Neuronal stem cell (in vitro differentiated cells): ENCODE measurements around the gene TNNI2.
"Not testable (repeated sequence)": the region's sequence is repeated elsewhere in the genome, so short reads cannot be mapped to it uniquely, and the experiment has no call there.

ENCODE experiments used
- DNase-seq: peaks from one replicate; pipeline ENCODE4 v3.0.0-alpha.2; 2013; ENCODE audit warnings: low spot score
- H2AFZ ChIP-seq: one replicate; pipeline ENCODE4 v1.6.1; 2013; ENCODE audit warnings: mild to moderate bottlenecking, low read length, inconsistent platforms
- H2AK5ac ChIP-seq: 2 replicates; pipeline ENCODE4 v1.6.1; 2013; ENCODE audit warnings: low read depth, mild to moderate bottlenecking, inconsistent platforms, low read length, moderate library complexity, mixed read lengths
- H2BK120ac ChIP-seq: 2 replicates; pipeline ENCODE4 v1.6.1; 2013; ENCODE audit warnings: low read depth, mild to moderate bottlenecking, inconsistent platforms, low read length, moderate library complexity, mixed read lengths
- H2BK12ac ChIP-seq: one replicate; pipeline ENCODE4 v1.6.1; 2013; ENCODE audit warnings: low read length, inconsistent platforms
- H2BK15ac ChIP-seq: 2 replicates; pipeline ENCODE4 v1.6.1; 2013; ENCODE audit warnings: mild to moderate bottlenecking, low read length, inconsistent platforms, mixed read lengths
- H2BK5ac ChIP-seq: one replicate; pipeline ENCODE4 v1.6.1; 2013; ENCODE audit warnings: inconsistent platforms, mild to moderate bottlenecking, low read length, moderate library complexity
- H3K14ac ChIP-seq: one replicate; pipeline ENCODE4 v1.6.1; 2013; ENCODE audit warnings: low read length, inconsistent platforms
- H3K18ac ChIP-seq: 2 replicates; pipeline ENCODE4 v1.6.1; 2013; ENCODE audit warnings: low read length, inconsistent platforms
- H3K23ac ChIP-seq: 2 replicates; pipeline ENCODE4 v1.6.1; 2013; ENCODE audit warnings: low read depth, mild to moderate bottlenecking, mixed read lengths, low read length, inconsistent platforms; ENCODE audit not compliant: poor library complexity
- H3K27ac ChIP-seq: replicated peaks from 3 replicates; pipeline ENCODE4 v1.5.1; 2013; ENCODE audit warnings: low read length, inconsistent platforms
- H3K27me3 ChIP-seq, 3 experiments: 2 replicates each; pipeline ENCODE4 v1.6.1; 2013; ENCODE audit warnings: low read length in 3 of 3, mild to moderate bottlenecking in 2 of 3, inconsistent platforms in 1 of 3, low read depth in 1 of 3, mixed read lengths in 1 of 3, moderate library complexity in 1 of 3; ENCODE audit not compliant: control insufficient read depth in 3 of 3, insufficient read depth in 3 of 3
- H3K36me3 ChIP-seq, 2 donors: replicated peaks in 1 of 2; 2 replicates each; pipeline ENCODE4 v1.6.1; 2013; ENCODE audit warnings: low read length in 2 of 2; ENCODE audit not compliant: control insufficient read depth in 2 of 2, insufficient read depth in 2 of 2
- H3K4ac ChIP-seq: 2 replicates; pipeline ENCODE4 v1.6.1; 2013; ENCODE audit warnings: inconsistent platforms, mild to moderate bottlenecking, low read length, moderate library complexity
- H3K4me1 ChIP-seq, 2 donors: 1 replicate in 1 of 2; 2 replicates in 1 of 2; pipeline ENCODE4 v1.6.1; 2013; ENCODE audit warnings: low read length in 2 of 2, low read depth in 1 of 2; ENCODE audit not compliant: control insufficient read depth in 2 of 2, insufficient read depth in 1 of 2
- H3K4me2 ChIP-seq: one replicate; pipeline ENCODE4 v1.6.1; 2013; ENCODE audit warnings: mild to moderate bottlenecking, low read length, inconsistent platforms; ENCODE audit not compliant: insufficient read depth, poor library complexity, severe bottlenecking
- H3K4me3 ChIP-seq, 2 donors: 2 replicates each; pipeline ENCODE4 v1.5.1; 2013; ENCODE audit warnings: low read length in 2 of 2, mild to moderate bottlenecking in 2 of 2, inconsistent platforms in 1 of 2, moderate library complexity in 1 of 2
- H3K79me1 ChIP-seq: one replicate; pipeline ENCODE4 v1.6.1; 2013; ENCODE audit warnings: low read depth, mild to moderate bottlenecking, inconsistent platforms, low read length, moderate library complexity
- H3K9ac ChIP-seq: one replicate; pipeline ENCODE4 v1.6.1; 2013; ENCODE audit warnings: mild to moderate bottlenecking, low read depth, low read length, inconsistent platforms; ENCODE audit not compliant: poor library complexity
- H3K9me3 ChIP-seq, 2 donors: replicated peaks in 1 of 2; 2 replicates each; pipeline versions ENCODE3 to v1.6.1; 2013; ENCODE audit warnings: low read length in 2 of 2, mild to moderate bottlenecking in 2 of 2, inconsistent platforms in 1 of 2, low read depth in 1 of 2, mixed read lengths in 1 of 2, moderate library complexity in 1 of 2; ENCODE audit not compliant: control insufficient read depth in 2 of 2, insufficient read depth in 1 of 2
- H4K8ac ChIP-seq: one replicate; pipeline ENCODE4 v1.6.1; 2013; ENCODE audit warnings: low read depth, mild to moderate bottlenecking, inconsistent platforms, low read length, moderate library complexity
- H4K91ac ChIP-seq: one replicate; pipeline ENCODE4 v1.6.1; 2013; ENCODE audit warnings: low read length, low read depth, mild to moderate bottlenecking, inconsistent platforms; ENCODE audit not compliant: poor library complexity
- WGBS, 2 donors: extraction: QIAGEN DNeasy Blood & Tissue Kit; methylation state at CpG; one replicate each; pipeline ENCODE4 v1.1.7; 2013; ENCODE audit warnings: missing lambda C conversion rate in 2 of 2, mixed read lengths in 1 of 2; ENCODE audit not compliant: insufficient read length in 2 of 2, insufficient replicate concordance in 1 of 2; ENCODE audit errors: extremely low coverage in 2 of 2; 5-methylcytosine and 5-hydroxymethylcytosine counted together

The TNNI2 gene

GRCh38 chr11:1875851-1876301 lies 37.1 kb downstream of the TNNI2 start:
- not testable (repeated sequence) for H2BK120ac ChIP-seq, H2BK5ac ChIP-seq, H3K4me2 ChIP-seq, H3K9ac ChIP-seq, H3K27me3 ChIP-seq, H3K23ac ChIP-seq, H2AFZ ChIP-seq, H3K4ac ChIP-seq, DNase-seq, H4K8ac ChIP-seq, H3K36me3 ChIP-seq, H3K9me3 ChIP-seq, H3K27ac ChIP-seq, H3K79me1 ChIP-seq, H3K4me3 ChIP-seq, H4K91ac ChIP-seq
- H3K18ac ChIP-seq = peak overlapping the region; percentile 80
- peak overlapping the region; percentile 90 for H2BK12ac ChIP-seq
- no CpG with 5 or more reads among the region's 13 CpGs for WGBS, 2 donors
- H2AK5ac ChIP-seq = peak overlapping the region; percentile 94
- peak overlapping the region; percentile 97 for H2BK15ac ChIP-seq
- H3K4me1 ChIP-seq = peaks cover 9 to 18% of the 10 kb centered on the region in 2 donors
- H3K14ac ChIP-seq = peak overlapping the region; percentile 38

- Histone ChIP-seq H3K4me1 (peaks cover 5 to 17% of the 10 kb centered on the region in 2 donors), H3K4me2 (no peak overlapping the region)
- WGBS, 2 donors = no CpG with 5 or more reads among the region's 26 CpGs
Observed at GRCh38 chr11:1876361-1877063, 37.7 kb downstream of the TNNI2 start.

GRCh38 chr11:1877211-1878136 lies 38.7 kb downstream of the TNNI2 start:
- no CpG with 5 or more reads among the region's 33 CpGs for WGBS, 2 donors
- H2BK5ac ChIP-seq = no peak overlapping the region
- peak overlapping the region; percentile 65 for H3K23ac ChIP-seq
- no peaks in the 10 kb centered on the region for H3K27me3 ChIP-seq
- H2BK15ac ChIP-seq = peak overlapping the region; percentile 74
- H2AFZ ChIP-seq = no peak overlapping the region
- H4K8ac ChIP-seq = peak overlapping the region; percentile 65
- peak overlapping the region; percentile 73 for H2BK12ac ChIP-seq
- peak overlapping the region; percentile 65 for H3K18ac ChIP-seq
- H3K36me3 ChIP-seq = no peaks in the 10 kb centered on the region
- H3K9ac ChIP-seq = peak overlapping the region; percentile 70
- H3K4ac ChIP-seq = peak overlapping the region; percentile 66
- no peak overlapping the region for H4K91ac ChIP-seq
- DNase-seq = no peak
- peak overlapping the region; percentile 72 for H2BK120ac ChIP-seq
- H3K27ac ChIP-seq = no peak overlapping the region
- H3K79me1 ChIP-seq = no peaks in the 10 kb centered on the region
- no peak overlapping the region for H3K4me2 ChIP-seq
- H2AK5ac ChIP-seq = peak overlapping the region; percentile 95
- no peak overlapping the region for H3K4me3 ChIP-seq
- H3K4me1 ChIP-seq = peaks cover 5 to 17% of the 10 kb centered on the region in 2 donors
- H3K9me3 ChIP-seq = no peaks in the 10 kb centered on the region
- H3K14ac ChIP-seq = no peak overlapping the region

More at GRCh38 chr11:1876361-1877063, 37.7 kb downstream of the TNNI2 start:
- DNase-seq = no peak
- Histone ChIP-seq H4K8ac (no peak overlapping the region), H3K23ac (peak overlapping the region; percentile 65), H3K27ac (no peak overlapping the region), H3K14ac (peak overlapping the region; percentile 38), H3K9me3 (no peaks in the 10 kb centered on the region), H4K91ac (no peak overlapping the region), H2BK5ac (no peak overlapping the region), H2AK5ac (peak overlapping the region; percentile 94), H3K27me3 (no peaks in the 10 kb centered on the region), H2BK12ac (peak overlapping the region; percentile 90), H3K4ac (no peak overlapping the region), H3K79me1 (no peaks in the 10 kb centered on the region), H3K4me3 (no peak overlapping the region), H3K18ac (peak overlapping the region; percentile 80), H2AFZ (peak overlapping the region; percentile 35), H2BK120ac (no peak overlapping the region), H3K9ac (no peak overlapping the region), H2BK15ac (peak overlapping the region; percentile 97), H3K36me3 (no peaks in the 10 kb centered on the region)
